Renal cortical epithelial cell (primary cell): Measurements from ENCODE around the gene SRRM5. TPM values are rescaled to one million over a fixed set of nuclear protein-coding genes. Genes with fewer than 3 reads are reported as not detected.
"Not testable (repeated sequence)": the region's sequence is repeated elsewhere in the genome, so short reads cannot be mapped to it uniquely, and the experiment has no call there.

Experiments
- DNase-seq: peaks from one replicate; pipeline ENCODE4 v3.0.0-alpha.2; 2011; ENCODE audit warnings: low read depth
- total RNA-seq: library from RNA; depleted of rRNA; stranded (reverse); fragments of >200 nt; gene quantifications from 2 replicates; pipeline ENCODE4 v1.2.3, GENCODE V29; 2014

The SRRM5 gene, protein sequence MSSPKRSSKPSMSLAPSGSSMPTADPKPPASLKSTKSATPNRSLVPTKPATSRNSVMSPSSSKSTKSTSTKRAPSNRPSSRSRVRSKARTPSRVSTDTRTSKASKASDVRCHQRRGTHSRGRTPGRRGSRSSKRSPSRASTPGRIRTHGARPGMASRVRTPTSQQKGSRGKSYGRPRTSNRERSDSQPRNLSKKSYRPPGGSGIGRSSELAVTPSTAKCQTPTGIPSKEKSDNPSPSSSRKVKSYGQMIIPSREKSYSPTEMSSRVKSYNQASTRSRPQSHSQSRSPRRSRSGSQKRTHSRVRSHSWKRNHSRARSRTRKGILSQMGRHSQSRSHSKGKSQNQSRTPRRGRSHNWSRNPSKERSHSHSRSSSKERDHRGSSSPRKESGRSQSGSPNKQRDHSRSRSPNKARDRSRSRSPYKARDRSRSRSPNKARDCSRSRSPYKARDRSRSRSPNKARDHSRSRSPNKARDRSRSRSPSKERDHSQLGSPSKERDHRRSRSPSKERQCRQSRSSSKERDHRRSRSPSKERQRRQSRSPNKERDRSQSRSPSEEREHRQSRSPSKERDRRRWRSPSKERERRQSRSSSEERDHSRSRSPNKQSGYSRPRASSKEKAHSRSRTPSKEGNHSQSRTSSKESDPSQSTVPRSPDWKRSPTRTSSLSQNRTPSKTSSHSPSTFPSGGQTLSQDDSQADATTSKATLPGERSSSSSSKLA
- total RNA-seq = 0.05 TPM in 1 of 2 replicates, not detected in the other

DNA sequence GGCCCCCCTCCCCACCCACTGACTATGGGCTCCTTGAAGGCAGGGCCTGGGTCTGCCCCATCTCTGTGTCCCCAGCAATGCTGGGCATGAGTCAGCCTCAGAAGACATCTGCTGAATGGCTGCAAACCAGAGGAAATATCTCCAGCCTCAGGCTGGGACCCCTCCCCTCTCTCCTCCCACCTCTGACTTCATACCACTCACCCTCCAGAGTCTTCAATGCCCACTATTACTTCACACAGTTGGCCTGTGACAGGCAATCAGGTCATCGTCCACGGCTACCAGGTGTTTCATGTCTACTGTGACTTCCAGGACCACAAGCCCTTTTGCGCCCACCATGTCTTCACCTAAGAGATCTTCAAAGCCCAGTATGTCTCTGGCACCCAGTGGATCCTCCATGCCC is at the start of gene SRRM5:
TSS of gene SRRM5 (plus strand) at position 301 of the 400 bp plus-strand sequence. CDS start at position 335, 34 bp downstream.
- DNase-seq = no peak

DNA sequence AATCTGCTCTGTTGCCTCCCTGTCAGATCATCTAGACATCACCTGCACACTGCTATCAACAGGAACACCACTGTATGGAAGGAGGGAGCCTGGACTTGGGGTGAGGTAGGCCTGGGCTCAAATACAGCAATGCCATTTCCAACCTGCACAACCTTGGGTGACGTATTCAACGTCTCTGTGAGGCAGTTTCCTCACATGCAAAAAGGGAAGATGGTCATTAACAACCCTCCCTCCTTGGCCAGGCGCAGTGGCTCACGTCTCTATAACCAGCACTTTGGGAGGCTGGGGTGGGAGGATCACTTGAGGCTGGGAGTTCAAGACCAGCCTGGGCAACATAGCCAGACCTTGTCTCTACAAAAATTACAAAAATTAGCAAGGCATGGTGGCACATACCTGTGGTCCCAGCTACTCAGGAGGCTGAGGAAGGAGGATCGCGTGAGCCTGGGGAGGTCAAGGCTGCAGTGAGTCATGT is 49.6 kb upstream of the SRRM5 start:
- no peak for DNase-seq

- DNase-seq = peak; percentile 65
Measured at GRCh38 chr19:43562698-43563241, 49.1 kb upstream of the SRRM5 start.

DNA sequence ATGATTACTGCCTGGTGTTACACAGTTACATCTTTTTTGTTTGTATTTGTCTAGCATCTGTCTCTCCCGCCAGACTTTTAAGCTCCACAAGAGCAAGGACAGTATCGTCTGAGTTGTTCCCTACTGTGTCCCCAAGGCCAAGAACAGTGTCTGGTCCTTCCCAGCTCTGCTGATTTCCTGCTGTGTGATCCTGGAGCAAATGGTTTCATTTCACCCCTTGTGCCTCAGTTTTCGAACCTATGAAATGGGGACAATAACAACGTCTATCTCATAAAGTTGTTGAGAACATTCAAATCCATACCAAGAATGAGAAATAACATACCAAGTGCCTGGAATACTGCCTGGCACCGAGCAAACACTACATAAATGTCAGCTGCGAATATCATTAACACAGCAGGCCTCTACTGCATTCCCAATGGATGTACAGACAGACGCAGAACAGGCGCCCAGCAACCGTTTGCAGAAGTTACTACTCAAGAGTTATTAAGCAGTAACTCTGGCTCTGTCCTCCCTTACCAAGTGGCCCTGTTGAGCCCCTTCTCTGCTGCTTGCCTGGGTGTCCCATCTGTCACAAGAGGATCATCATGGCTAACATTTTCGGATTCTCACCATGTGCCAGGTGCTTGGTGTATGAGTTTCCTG is 48.0 kb upstream of the SRRM5 start:
- DNase-seq = no peak

DNA sequence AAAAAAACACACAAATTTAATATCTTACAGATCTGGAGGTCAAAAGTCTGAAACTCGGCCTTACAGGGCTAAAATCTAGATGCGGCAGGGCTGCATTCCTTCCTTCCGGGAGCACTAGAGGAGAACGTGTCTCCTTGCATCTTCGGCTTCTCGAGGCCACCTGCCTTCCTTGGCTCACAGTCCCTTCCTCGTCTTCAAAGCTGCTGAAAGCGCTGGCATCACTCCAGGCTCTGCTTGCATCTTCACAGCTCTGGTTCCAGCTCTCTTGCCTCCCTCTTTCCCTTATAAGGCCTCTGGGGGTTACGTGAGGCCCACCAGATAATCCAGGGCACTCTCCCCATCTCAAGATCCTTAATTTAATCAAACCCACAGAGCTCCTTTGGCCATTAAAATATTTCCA is 47.1 kb upstream of the SRRM5 start:
- no peak for DNase-seq

- DNase-seq = no peak
Measured at GRCh38 chr19:43569657-43570056, 42.2 kb upstream of the SRRM5 start.

DNA sequence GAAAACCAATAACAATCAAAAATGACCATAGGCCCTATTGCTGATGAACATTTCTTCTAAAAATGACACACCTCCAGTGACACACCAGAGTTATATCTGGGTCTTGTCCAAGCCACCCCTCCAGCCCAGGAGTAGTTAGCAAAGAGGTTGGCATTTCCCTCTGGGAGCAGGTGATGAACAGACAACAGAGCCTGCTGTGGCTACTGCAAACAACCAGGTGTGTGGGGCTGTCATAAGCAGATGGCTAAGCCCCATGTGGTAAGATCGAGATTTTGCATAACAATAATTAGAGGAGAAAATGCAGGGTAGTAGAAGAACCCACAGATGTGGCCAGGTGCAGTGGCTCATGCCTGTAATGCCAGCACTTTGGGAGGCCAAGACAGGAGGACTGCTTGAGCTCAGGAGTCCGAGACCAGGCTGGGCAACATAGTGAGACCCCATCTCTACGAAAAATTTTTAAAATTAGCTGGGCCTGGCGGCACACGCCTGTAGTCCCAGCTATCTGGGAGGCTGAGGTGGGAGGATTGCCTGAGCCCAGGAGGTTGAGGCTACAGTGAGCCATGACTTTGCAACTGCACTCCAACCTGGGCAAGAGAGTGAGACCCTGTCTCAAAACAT is 41.6 kb upstream of the SRRM5 start:
- DNase-seq = no peak

DNA sequence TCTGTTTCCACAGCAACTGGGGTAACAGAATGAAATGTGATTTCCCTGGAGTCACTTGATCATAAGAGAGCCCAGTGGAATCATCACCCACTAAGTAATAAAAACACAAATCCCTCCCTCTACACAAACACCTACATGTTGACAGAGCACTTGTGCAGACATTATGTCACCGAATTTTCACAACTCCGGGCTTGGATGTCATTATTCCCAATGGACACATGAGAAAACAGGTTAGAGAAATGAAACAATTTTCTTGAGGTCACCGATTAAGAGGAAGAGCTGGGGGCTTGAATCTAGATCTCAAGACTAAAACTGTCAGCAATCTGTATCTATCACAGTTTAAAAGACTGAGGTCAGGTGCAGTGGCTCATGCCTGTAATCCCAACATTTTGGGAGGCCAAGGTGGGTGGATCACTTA is 39.7 kb upstream of the SRRM5 start:
- peak; percentile 16 for DNase-seq

- DNase-seq = peak; percentile 69
Measured at GRCh38 chr19:43574424-43575155, 37.3 kb upstream of the SRRM5 start.

DNA sequence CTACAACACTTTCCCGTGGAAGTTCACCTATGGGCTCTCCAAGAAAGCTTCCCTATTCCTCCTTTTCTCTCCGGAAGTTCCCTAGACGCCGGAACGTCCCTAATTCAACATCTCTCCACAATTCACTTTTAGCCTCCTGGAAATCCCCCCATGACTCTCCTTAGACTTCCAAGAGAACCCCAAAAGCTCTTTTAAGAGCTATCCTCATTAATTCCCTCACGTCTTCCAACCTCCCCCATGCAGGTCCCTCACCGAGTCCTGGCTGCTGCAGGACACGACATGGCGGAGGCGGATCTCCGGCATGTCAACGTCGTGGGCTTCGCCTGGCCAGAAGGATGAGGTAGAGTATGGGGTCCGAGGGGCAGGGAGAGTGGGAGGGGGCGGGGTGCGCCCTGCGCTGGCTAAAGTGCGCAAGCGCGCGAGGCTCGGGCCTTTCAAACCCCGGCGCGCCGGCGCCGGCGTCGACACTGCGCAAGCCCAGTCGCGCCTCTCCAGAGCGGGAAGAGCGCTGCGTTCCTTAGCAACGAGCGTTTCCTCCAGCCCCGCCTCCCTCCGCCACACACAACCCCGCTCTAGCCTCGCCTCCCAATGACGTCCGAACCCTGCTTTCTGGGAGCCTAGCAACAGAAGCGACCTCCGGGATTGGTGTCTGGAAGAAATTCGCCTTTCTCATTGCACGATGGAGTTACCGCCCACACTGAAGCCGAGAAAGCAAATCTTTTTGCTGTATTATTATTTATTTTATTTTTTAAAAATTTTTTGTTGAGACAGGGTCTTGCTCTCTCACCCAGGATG is 36.5 kb upstream of the SRRM5 start, which contains the start of the genes PINLYP and XRCC1:
TSS of gene PINLYP (plus strand) at position 646 of the 795 bp plus-strand sequence. CDS start 1,391 bp downstream, outside the sequence.
TSS of gene XRCC1 (minus strand) at position 372 of the 795 bp plus-strand sequence. CDS start at position 303, 69 bp downstream.
- DNase-seq = peak; percentile 96

DNA sequence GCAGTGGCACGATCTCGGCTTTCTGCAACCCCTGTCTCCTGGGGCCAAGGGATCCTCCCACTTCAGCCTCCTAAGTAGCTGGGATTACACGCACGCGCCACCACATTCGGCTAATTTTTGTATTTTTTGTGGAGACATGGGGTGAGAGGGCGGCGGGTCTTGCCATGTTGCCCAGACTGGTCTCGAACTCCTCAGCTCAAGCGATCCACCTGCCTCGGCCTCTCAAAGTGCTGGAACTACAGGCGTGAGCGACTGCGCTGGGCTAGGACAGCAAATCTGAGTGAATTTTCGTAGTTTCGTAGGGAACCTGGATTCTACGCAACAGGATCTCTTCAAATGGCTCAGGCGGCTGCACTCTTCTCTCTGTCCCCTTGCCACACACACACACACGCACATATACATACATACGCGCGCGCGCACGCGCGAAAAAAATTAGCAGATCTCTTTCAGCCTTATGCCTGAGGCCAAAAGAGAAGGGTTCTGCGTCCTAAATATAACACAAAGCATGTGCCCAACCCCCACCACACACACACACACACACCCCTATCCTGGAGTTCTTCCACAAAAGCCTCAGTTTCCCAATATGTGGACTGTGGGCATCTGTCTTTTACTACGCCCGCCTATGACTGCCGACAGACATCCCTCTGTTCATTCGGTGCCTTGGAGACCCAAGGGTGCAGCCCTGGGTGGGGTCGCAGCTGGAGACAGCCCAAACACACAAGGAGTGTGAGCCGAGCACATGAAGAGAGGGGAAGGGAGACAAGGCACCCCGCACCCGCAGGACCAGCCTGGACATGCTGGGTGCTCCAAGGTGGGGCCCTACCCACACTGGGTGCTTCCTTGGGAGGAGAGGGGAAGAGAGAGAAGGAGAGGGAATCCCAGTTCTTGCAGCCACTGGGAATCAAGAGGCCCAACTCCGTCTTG is 35.7 kb upstream of the SRRM5 start:
- DNase-seq = no peak

DNA sequence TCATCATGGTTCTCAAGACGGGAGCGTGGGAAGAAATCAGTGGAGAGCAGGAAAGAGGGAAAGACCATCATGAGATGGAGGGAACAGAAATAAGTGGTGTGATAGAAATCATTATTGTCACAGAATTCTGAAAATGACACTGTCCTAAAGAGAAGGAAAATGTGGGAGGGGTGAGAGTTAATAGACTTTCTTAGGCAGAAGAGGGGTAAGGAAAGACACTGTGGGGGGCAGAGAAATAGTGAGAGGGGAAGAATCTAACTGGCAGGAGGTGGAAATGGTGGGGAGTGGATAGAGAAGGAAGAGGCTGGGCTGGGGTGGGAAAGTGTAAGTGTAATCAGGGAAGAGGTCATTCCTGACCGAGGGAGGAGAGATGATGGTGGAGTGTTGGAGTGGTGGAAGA is 33.1 kb upstream of the SRRM5 start:
- DNase-seq = no peak

- no peak for DNase-seq
Measured at GRCh38 chr19:43581467-43581866, 30.4 kb upstream of the SRRM5 start.

DNA sequence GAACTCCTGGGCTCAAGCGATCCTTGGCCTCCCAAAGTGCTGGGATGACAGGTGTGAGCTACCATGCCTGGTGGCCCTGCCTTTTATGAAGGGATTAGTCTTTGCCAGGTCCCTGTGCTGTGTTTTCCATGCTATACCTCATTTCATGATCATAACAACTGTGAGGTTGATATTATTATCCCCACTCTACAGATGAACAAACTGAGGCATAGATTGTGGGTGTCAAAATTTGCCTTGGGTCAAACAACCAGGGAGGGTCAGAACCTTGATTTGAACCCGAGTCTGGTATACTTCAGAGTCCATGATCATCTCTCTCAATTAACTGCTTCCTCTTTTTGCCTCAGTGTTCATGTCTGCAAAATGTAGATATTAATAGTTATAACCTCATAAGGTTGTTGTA is 29.4 kb upstream of the SRRM5 start:
- no peak for DNase-seq

GRCh38 chr19:43584484-43584883 is 27.4 kb upstream of the SRRM5 start:
- peak; percentile 89 for DNase-seq

DNA sequence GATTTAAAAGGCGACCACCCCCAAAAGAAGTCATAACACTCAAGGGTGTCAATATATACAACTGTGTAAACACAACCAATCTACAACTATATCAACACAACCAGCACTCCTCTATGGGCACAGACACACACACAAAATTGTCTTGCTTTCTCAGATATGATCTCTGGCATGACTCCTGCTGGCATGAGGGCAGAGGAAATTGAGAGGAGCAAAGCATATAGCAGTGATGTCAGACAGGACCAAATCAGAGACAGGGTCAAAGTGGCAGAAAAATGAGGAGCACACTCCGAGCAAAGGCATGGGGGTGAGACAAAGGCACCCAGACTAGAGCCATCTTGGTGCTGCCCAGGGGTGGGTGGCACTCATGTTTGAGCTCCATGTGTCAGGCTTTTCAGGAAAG is 25.5 kb upstream of the SRRM5 start:
- no peak for DNase-seq

DNA sequence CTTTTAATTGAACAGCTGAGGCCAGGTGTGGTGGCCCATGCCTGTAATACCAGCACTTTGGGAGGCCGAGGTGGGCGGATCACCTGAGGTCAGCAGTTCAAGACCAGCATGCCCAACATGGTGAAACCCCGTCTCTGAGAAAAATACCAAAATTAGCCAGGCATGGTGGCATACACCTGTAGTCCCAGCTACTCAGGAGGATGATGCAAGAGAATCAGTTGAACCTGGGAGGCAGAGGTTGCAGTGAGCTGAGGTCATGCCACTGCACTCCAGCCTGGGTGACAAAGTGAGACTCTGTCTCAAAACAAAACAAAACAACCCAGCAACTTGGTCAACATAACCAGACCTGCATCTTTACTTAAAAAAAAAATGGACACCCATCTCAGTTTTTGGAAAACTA is 24.9 kb upstream of the SRRM5 start:
- DNase-seq = not testable (repeated sequence)

GRCh38 chr19:43589277-43589676 is 22.6 kb upstream of the SRRM5 start:
- DNase-seq = no peak

GRCh38 chr19:43589678-43590077 is 22.2 kb upstream of the SRRM5 start:
- DNase-seq = no peak
